Ureter (tissue), 1 donor: ENCODE measurements around the gene TNFAIP1. TPM values are rescaled to one million over a fixed set of nuclear protein-coding genes. Genes with fewer than 3 reads are reported as not detected.
"Not testable (repeated sequence)": the region's sequence is repeated elsewhere in the genome, so short reads cannot be mapped to it uniquely, and the experiment has no call there.

Experiments used
- DNase-seq: peaks from one replicate; pipeline ENCODE4 v3.0.0-alpha.2; 2020; ENCODE audit warnings: low spot score
- total RNA-seq: library from RNA; stranded (reverse); gene quantifications from one replicate; pipeline ENCODE4 v1.2.4, GENCODE V29; 2023
- donor health status: DM: yes; HTN: yes; CAD: no.

TNFAIP1 gene, protein sequence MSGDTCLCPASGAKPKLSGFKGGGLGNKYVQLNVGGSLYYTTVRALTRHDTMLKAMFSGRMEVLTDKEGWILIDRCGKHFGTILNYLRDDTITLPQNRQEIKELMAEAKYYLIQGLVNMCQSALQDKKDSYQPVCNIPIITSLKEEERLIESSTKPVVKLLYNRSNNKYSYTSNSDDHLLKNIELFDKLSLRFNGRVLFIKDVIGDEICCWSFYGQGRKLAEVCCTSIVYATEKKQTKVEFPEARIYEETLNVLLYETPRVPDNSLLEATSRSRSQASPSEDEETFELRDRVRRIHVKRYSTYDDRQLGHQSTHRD
- 55.1 TPM for total RNA-seq

- peak; percentile 99 for DNase-seq
Measured at GRCh38 chr17:28335201-28335958, at the start of gene TNFAIP1, which contains the start of gene IFT20. TNFAIP1 (plus strand) TSS chr17:28335761; CDS start chr17:28339522, 3,761 bp downstream. IFT20 (minus strand) TSS chr17:28335472; CDS start chr17:28331985, 3,487 bp downstream.

GRCh38 chr17:28285965-28286364 lies 49.6 kb upstream of the TNFAIP1 start:
- no peak for DNase-seq

GRCh38 chr17:28290703-28291102 lies 44.9 kb upstream of the TNFAIP1 start:
- DNase-seq, result no peak

DNA sequence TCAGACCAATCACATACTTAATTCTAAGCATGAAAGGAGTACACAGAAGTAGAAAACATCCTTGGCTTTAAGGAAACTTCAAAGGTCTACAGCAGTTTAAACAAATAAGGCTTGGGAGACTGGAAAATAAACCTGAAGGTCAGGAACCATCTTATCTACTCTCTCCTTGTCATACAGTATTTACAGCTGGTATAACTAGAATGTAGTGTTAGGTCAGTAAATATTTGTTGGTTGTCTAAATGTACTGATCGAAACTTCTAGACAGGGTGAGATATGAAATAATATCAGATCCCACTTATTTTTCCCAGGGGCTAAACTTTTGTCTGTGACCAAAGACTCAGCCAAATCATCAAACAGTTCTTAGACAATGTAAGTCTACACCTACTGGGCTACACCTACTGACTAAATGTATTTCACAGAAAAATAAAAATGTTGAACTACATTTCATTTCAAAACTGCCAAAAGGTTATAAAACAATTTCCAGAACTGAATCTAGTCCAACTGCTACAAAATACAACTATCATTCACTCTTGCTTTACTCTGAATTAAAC lies 43.7 kb upstream of the TNFAIP1 start:
- no peak for DNase-seq

- DNase-seq, result not testable (repeated sequence)
Measured at GRCh38 chr17:28292878-28293277, 42.7 kb upstream of the TNFAIP1 start.

GRCh38 chr17:28293994-28294393 lies 41.6 kb upstream of the TNFAIP1 start:
- DNase-seq, result no peak

DNA sequence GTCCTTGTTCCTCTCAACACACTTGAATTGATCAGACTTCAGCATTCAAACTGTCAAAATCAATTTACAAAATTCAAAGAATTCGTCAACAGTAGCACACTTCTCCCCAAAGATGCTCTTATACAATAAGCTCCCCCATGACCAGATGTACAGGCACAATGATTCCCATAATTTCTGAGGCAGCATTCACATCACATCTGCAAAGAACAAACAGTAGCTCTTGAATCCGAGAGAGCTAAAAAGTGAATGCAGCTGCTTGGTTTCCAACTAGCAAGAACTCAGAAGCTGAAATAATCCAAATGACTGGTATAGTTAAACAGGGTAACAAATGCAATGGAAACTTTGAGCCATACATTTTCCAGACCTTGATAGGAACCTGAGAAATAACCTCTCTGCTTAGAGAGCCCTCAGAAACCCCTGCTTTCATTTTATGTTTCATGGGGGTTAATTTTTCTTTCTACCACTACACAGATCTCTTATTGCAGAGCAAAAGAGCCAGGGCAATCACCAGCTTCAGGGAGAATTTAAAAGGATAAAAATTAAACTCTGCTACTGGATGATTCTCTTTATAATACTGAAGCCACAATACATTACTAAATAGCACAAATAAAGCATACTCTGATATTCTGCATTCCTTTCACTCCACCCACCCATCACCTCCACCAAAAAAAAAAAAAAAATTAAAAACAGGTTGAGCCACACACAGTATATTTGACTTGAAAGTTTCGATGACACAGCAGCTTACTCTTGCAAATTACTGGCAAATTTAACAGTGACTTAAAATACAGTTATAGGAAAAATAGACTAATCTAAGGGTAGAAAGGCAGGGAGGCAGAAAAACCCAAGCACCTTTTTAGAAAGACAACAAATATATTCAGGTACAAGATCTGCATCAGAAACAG lies 39.6 kb upstream of the TNFAIP1 start:
- no peak for DNase-seq

DNA sequence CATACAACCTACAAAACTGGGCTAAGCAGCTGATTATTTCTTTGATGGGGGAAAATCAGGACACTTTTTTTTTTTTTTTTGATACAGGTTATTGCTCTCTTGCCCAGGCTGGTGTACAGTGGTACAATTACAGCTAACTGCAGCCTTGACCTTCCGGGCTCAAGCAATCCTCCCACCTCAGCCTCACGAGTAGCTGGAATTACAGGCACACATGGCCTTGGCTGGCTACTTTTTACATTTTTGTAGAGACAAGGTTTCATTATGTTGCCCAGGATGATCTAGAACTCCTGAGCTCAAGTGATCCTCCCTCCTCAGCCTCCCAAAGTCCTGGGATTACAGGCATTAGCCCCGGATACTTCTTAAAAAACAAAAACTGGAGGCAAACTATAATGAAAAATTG lies 37.1 kb upstream of the TNFAIP1 start:
- DNase-seq, result no peak

GRCh38 chr17:28306954-28307401 lies 28.6 kb upstream of the TNFAIP1 start:
- DNase-seq, result no peak

DNA sequence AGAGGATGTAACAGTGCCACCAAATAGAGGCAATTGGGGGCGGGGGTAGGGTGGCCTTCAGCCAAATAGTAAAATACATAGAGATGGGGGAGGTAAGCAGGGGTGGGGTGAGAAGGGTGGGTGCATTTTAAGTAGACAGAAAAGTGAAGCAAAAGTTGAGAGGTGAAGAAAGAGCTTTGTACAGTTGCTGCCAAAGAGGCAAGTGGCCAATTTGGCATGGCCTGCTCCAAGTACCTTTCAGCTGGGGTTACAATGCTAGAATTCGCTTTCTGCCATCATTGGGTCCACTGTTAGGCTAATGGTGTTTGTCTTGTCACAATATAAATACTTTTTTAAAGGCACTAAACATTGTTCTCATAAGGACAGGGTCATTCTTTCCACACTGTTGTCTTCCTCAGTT lies 21.7 kb upstream of the TNFAIP1 start:
- no peak for DNase-seq

- no peak for DNase-seq
Measured at GRCh38 chr17:28315846-28316705, 19.5 kb upstream of the TNFAIP1 start.

DNA sequence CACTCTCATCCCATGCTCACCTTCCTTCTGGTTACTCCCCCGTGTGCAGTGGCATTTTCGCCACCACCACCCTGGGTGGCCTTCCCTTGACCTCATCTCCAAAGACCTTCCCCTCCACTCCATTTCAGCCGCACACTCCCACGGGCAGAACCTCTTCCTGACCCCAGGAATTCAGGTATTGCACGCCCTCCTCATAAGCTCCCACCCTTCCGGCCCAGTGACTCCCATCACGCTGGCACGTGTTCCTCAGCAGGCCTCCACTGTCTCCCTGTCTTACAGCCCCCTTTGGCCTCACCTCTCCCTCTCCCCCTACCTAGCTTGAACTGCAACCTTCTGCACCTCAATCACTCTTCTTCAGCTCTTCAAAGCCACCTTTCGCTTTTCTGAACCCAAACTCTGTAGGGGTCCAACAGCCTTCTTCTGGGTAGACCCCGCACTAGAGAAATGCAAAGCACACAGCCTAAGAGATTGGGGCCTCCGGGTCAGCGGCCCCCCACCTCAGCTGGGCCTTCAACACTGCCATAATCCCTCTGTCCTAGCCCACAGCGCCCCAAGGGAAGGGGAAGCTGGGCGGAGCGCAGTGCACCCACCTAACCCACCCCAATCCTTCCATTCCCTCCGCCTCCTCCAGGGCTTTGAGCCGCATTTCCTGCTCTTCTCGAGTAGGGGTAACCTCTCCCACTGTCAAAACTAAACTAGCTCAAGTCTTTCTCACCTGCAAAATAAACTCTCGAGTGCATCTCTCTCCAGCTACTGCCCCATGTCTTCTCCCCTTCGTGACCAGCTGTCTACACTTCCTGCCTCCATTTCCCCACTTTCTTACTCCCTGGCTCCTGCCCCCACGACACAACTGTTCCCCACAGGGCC lies 18.2 kb upstream of the TNFAIP1 start:
- no peak for DNase-seq

GRCh38 chr17:28317966-28318758 lies 17.4 kb upstream of the TNFAIP1 start:
- DNase-seq, result no peak

- peak; percentile 96 for DNase-seq
Measured at GRCh38 chr17:28318759-28319597, 16.6 kb upstream of the TNFAIP1 start, which contains the start of gene TMEM97. TMEM97 (plus strand) TSS chr17:28319200; CDS start chr17:28319240, 40 bp downstream.

GRCh38 chr17:28319598-28319935 lies 16.0 kb upstream of the TNFAIP1 start:
- DNase-seq, result no peak

- no peak for DNase-seq
Measured at GRCh38 chr17:28320215-28321061, 15.1 kb upstream of the TNFAIP1 start.

DNA sequence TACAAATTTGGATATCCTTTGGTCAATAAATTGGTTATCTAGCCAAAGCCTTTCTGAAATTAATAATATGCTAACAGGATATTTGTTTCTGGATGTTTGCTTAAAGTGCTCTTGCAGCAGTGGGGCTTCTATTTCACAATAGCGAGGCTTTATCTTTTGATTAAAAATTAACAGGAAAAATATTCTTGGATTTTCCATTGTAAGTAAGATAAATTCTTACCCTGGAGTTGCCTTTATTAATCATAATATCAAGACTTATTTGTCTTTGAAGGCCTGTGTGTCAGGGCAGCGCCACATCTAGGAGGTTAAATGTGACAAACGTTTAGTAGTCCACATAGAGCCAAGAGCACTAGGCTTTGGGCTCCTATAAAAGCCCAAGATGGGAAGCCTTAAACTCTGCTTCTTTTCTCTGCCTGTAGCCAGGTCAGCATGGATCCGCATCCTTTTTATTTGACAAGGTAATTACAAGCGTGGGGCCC lies 11.3 kb upstream of the TNFAIP1 start:
- peak; percentile 8 for DNase-seq
